Left renal cortex interstitium (tissue), 4 donors: ENCODE data around the gene SGPL1. TPM values are rescaled to one million over a fixed set of nuclear protein-coding genes. Genes with fewer than 3 reads are reported as not detected.
"Not testable (repeated sequence)": the region's sequence is repeated elsewhere in the genome, so short reads cannot be mapped to it uniquely, and the experiment has no call there.

Source experiments
- DNase-seq, 4 donors: peaks; one replicate each; pipeline ENCODE4 v3.0.0-alpha.2; 2013; ENCODE audit warnings: low read depth in 4 of 4, low spot score in 2 of 4, missing footprints in 1 of 4
- polyA plus RNA-seq, 4 donors: library from polyadenylated mRNA; unstranded; fragments of 120-200 nt; gene quantifications; one replicate each; pipeline ENCODE4 v1.2.1, GENCODE V29; 2013; ENCODE audit not compliant: insufficient read length in 4 of 4

Gene SGPL1
- polyA plus RNA-seq, 4 donors: 57.4 to 69.0 (median 61.8) TPM

GRCh38 chr10:70837660-70838059 lies 21.9 kb downstream of the SGPL1 start:
- no peak for DNase-seq

GRCh38 chr10:70838270-70838805 lies 22.6 kb downstream of the SGPL1 start:
- no peak for DNase-seq

GRCh38 chr10:70840836-70841235 lies 25.1 kb downstream of the SGPL1 start:
- no peak for DNase-seq

GRCh38 chr10:70843333-70843732 lies 27.6 kb downstream of the SGPL1 start:
- DNase-seq: no peak

- no peak for DNase-seq
Observed at GRCh38 chr10:70843776-70844489, 28.2 kb downstream of the SGPL1 start.

DNA sequence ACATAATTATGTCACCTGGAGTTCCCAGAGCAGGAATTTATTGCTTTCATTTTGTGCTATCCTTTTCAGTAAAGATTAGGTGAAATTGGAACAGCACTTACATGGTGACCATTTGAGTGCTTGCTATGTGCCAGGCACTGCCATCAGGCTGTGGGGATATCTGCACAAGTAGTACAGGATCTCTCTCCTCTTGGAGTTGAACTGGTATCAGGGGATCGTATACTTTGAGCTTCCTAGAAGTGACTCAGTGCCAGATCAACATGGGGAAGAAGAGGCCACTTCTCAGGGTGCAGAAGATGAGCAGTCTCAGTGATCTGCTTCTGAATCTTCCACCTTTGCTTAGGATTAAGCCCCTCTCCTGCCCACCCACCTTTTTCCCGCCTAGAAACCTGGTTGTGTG lies 29.5 kb downstream of the SGPL1 start:
- no peak for DNase-seq

- no peak for DNase-seq
Observed at GRCh38 chr10:70845816-70846215, 30.1 kb downstream of the SGPL1 start.

GRCh38 chr10:70846795-70847194 lies 31.0 kb downstream of the SGPL1 start:
- no peak for DNase-seq

GRCh38 chr10:70847659-70848360 lies 32.1 kb downstream of the SGPL1 start:
- no peak for DNase-seq

DNA sequence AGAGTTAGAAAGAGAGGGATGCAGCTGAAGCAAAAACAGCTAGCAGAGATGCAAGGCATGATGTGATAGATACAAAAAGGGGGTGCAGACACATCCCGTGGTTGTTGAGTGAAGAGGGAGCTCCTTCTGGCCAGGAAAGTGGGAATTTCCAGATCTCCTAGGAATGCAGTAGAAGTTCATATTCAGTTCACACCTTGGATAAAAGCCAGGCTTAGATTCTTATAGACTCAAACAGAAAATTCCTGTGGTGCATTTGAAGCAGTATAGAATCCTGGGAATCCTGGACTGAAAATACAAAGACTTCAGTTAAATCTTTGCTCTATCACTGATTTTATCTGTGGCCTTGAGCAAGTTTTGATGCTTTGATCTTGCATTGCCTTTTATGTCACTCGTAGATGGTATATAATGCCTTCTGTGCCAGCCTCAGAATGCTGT lies 33.9 kb downstream of the SGPL1 start:
- no peak for DNase-seq

- no peak for DNase-seq
Observed at GRCh38 chr10:70850097-70850496, 34.3 kb downstream of the SGPL1 start.

- no peak for DNase-seq
Observed at GRCh38 chr10:70851597-70852475, 36.1 kb downstream of the SGPL1 start.

GRCh38 chr10:70853038-70853437 lies 37.3 kb downstream of the SGPL1 start:
- DNase-seq: no peak

- no peak for DNase-seq
Observed at GRCh38 chr10:70853457-70853856, 37.7 kb downstream of the SGPL1 start.

- DNase-seq: no peak
Observed at GRCh38 chr10:70856454-70856853, 40.7 kb downstream of the SGPL1 start.

DNA sequence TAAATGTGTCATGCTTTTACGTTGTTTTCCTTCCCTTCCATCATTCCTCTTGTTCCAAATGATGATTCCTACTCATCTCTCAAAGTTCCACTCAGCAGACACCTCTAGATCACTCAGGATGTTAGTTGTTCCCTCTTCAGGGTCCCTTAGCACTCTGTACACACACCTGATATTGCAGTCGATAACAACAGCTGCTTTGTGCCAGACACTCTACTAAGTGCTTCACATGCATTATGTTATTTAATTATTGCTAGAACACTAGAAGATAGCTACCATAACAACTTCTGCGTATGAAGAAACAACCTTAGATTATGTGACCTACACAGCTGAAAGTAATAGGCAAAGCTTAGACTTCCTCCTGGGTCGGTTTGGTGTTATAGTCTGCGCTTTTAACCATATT lies 43.0 kb downstream of the SGPL1 start:
- no peak for DNase-seq

GRCh38 chr10:70861495-70862197 lies 45.9 kb downstream of the SGPL1 start:
- not testable (repeated sequence) for DNase-seq

- no peak for DNase-seq
Observed at GRCh38 chr10:70863470-70864160, 47.9 kb downstream of the SGPL1 start.

DNA sequence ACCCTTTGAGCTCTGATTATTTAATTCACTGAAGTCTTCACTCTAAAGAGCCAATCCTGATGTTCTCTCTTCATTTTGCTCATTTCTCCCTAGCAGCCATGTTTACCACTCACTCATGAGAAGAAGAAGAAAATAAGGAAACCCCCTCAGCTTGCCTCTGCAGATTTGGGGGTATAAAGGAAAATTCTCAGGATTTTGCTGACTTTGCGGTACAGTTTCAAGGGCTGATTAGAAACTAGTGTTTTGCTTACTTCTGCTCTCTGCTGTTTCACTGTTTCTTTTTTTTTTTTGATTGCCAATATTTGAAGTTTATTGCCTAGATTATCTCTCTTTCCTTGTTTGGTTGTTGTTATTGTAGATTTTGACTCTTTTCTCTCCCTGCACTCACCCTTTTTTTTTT lies 49.2 kb downstream of the SGPL1 start:
- DNase-seq: no peak

DNA sequence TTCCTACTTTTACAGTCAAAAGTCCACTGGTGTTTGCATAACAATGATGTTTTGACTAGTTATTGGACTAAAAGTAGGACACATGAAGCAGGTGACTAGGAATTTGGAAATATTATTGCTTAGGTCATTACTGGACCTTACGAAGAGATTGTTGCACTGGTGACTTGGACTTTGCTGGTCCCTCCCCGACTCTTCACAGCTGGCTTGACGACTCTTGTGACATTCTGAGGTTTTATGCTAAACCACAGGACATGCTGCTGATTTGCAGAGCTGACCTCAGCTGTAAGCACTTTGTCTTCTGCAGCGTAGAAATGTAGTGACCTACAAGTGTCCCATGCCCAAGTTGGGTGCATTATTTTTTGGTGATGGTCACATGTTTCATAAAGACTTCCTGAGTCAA lies 50.7 kb downstream of the SGPL1 start:
- DNase-seq: no peak
